ENCODE measurements around the gene PDE2A.

PDE2A gene

DNA sequence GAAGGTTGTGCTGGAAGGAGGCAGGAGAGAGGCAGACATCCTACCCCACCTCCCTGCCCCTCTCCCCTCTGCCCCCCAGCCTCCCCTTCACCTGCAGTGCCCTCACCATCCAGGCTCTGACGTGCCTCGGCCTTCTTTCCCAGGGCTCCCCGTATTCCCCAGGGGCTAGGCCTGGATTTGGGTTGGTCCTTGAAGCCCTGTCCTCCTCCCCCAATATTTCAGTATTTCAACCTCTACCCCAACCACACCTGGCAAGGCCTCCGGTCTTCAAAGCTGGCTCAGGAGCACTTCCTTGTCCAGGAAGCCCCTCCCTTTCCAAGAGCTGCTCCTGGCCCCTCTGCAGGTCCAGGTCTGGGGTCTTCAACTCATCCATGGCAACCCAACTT, 8.6 kb upstream of the PDE2A start:
- DNase-seq (ENCODE audit: low read depth): no peak

DNA sequence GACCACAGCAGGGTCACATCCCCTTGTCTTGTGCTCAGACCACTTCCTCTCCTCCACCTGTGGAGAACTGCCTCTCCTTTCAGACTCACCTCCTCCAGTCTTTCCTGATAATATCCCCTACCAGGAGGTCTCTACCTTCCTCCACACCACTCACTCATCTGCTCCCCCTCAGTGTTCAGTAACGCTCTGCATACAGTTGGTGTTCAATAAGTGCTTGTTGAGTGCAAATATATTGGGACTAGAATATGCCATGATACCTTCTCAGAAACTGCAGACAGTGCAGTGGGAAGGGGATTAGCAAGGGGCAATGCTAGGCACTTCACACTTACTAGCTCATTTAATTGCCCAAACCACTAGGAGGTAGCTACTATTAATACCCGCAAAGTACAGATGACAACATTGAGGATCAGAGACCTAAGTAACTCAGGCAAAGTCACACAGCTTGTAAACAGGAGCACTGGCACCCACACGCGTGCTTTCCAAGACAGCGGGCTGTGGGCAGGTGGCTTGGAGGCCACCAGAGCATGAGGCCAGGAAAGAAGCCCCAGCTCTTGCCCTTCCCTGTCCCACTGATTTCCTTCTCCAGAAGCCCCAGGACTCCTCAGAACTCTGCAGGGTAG, 8.1 kb upstream of the PDE2A start:
- DNase-seq (ENCODE audit: low read depth): no peak

DNA sequence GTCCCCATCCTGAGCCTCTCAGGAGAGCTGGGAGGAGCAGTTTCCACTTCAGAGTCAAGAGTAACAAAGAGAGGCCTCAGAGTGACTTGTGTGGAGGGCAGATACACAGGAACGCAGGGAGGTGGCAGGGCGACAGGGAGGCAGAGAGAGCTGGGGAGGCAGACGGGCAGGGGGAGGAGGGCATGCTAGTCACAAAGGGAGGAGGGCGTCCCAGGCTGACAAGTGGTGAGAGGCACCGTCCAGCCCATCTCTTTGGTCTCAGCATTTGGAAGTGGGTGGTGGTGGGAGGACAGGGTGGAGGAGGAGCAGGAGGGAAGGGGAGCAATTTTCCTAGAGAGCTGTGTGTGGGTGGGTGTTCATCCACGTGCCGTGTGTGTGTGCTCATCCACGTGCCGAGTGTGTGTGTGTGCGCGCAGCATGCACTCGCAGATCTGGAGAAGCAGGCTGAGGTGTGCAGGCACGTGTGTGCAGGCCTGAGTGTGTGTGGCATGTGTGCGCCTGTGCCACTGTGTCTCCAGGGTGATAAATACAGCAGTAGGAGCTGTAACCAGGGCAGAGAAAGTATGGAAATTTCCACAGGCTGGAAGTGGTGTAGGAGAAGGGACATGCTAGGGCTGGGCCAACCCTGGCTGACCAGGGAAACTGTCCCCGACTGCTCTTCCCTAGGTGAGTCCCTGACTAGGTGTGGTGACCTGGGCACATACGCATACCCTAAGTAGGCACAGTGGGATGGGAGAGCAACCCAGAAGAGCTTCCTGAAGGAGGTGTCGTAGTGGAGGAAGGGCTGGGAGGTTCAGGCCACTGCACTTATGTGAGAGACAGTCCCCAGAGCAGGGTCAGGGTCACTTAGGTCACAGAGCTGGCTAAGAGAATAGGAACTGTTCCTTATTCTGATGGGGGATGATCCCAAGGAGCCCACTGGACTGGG, 7.3 kb upstream of the PDE2A start:
- no peak for DNase-seq (ENCODE audit: low read depth)

DNA sequence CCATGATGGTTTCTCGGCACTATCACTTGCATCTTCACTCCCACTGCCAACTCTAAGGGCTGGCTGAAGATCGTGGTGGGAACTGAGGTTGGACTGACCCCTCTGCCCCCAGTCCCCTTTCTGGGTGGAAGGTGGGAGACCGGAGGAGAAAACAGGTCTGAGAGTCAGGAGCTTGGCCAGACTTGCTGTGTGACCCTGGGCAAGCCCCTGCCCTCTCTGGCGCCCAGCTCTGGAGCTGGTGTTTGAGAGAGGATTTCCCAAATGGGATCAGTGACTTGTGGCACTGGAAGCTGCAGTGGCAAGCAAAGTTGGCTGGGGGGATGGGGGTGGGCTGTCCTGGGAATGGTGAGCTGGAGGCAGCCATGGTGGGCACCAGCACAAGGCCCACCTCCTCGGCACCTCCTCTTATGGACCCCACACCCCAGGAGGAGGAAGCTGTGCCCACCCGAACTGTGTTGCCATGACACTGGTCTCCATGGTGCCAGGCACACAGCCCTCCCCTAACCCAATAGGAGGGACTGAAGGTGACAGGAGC, 6.5 kb upstream of the PDE2A start:
- DNase-seq (ENCODE audit: low read depth): no peak

DNA sequence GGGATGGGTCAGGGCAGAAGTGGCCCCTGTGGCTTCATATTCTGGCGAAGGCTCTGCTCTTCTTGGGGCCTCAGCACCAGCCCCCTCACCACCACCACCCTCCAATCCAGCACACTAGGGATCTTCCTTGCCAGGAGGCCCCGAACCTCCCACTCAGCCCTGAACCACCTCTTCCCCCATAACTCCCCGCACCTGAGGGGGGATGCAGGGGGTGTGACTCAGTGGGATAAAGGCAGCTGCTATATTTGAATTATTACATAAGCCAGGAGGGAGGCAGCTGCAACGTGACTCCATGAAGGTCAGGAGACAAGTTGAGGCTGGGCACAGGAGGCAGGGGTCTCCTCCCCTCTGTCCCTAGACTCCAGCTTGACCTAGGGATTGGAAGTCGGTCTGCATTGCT, 5.6 kb upstream of the PDE2A start:
- no peak for DNase-seq (ENCODE audit: low read depth)

DNA sequence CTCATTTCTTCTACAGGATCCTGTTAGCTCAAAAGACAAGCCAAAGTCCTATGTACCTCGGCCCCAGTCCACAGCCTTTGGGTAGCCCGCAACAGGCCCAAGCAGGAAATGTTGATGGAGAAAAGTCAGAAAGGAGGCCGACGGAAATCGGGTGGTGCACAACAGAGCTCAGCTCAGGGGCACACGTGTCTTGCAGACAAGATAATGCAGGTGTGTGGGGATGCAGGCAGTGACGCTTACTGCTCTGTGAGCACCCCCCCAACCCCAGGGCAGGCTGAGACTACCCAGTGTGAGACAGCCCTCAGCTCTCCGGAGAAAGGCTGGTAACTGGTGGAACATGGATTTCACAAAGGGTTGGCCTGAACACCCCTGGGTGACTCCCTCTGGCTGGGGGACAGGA, 4.3 kb upstream of the PDE2A start:
- no peak for DNase-seq (ENCODE audit: low read depth)

DNA sequence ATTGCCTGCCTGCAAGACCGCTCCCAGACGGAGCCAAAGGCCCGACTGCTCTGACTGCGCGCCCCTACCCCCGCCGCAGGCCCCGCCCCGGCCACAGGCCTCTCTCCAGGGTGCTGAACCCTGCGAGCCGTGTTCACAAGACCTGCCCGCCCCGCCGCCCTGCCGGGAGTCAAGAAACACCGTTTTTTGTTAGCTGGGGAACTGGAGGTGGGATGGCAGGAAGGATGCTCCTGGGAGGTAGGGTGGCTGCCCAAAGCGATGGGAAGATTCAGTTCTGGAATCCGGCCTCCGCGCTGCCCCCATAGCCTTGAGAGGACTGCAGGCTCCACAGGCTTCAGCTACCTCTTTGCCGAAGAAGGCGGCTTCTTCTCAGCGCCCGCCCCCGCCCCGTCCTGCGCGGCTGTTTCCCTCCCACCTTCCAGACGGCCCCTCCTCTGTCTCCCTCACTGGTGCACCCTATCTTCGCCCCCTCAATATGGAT, 2.7 kb upstream of the PDE2A start:
- DNase-seq (ENCODE audit: low read depth): no peak

DNA sequence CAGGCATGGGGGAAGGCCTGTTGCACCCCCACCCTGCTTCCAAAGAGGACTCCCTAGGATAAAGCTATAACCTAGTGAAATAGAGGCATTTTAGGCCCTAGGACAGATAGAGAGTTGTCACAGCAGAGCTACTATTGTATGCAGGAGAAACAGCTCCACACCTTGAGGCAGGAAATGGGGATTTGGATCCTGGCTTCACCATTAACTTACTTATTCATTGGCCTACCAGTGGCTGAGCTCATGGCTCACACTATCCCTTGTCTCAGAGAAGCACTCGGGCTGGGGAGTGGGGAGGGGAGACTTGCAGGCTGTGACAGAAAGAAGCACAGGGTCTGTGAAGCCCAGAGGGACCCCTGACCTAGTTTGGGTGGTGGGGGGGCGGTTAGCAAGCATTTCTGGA, 999 bp upstream of the PDE2A start:
- DNase-seq (ENCODE audit: low read depth): no peak

DNA sequence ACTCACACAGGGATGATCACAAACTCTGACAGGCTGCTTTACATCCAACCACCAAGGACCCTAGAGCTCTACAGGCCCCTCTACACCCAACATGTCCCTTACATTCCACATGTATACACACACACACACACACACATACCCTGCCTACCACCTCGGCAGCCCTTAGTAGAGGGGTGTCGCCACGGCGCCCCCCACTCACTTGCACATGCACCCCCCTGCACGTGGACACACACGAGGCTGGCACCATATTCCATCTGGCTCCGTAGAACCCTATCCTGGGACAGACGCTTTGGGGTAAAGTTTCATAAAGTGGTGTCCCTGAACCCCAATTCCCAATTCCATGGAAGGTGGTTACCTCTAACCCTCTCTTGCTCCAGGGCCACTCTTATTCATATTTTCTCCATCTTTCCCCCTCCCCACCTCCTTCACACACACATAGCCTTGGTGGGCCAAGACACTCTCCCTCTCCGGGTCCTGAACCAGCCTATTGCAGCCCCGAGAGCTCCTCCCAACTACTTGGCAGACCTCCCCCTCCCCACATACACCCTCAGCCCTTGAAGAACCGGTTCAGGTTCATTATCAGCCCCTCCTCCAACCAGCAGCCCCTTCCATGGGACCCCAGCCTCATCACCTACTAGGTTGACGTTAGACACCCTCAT, 809 bp downstream of the PDE2A start:
- DNase-seq (ENCODE audit: low read depth): no peak

DNA sequence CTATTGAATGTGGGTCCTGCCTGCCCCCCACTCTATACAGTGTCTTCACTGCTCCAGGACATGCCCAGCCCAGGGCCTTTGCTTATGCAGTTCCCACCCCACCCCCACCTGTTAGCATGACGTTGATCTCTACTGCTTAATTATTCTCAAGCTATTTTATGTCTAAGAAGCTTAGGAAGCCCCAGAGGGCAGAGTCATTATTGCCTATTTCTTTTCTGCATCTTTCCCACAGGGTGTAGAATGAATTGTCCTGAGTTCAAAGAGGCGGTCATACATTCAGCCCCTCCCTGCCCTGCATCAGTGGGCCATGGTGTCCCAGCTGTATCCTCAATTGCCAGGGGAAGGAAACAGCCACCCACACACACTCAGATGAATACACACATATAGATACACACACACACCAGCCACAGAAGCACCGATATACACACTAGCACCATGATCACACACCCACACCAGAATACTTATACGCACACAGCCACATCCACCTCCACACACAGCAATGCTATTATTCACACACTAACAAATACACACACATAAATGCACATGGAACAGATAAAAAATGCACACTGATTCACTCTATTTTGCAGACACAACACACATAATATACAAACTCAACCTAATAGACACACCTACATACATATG, 1.5 kb downstream of the PDE2A start:
- no peak for DNase-seq (ENCODE audit: low read depth)

DNA sequence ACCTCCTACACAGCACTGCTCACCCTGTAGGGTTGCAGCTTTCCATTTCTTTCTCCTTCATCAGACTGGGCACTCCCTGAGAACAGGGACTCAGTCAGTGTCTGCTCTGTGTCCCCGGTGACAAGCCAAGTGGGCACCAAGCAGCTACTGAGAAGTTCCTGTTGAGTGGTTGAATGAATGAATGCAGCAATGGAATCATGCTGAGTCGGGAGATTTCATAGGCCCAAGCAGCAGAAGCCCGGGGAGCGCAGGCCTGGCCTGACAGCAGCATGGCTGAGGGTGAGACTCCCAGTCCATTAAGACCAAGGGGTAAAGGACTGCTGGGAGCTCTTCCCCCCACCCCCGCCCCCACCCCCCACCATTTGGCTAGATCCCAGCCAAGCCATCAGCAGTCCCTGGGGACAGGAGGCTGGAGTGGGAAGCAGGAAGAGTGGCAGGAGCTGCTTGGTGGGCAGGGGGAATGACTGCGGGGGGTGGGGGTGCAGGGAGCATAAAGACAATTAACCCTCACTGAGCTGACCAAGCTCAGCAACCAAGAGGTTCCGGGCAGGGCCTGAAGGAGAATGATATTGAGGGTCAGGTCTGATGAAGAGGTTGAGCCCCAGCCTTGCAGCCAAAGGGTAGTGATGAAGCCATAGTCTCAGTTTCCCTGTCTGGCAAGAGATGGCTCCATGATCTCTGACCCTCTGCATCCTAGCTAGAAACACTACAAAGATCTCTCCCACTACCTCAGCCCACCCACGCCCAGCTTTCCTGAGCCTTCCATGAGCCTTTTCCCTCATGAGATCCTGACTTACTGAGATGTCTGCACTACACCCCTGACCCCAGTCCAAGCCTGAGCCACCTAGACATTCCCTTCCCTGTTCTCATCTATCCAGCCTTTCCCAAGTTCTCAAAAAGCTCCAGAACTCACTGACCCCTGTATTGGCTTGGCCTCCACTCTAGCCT, 2.8 kb downstream of the PDE2A start:
- no peak for DNase-seq (ENCODE audit: low read depth)

DNA sequence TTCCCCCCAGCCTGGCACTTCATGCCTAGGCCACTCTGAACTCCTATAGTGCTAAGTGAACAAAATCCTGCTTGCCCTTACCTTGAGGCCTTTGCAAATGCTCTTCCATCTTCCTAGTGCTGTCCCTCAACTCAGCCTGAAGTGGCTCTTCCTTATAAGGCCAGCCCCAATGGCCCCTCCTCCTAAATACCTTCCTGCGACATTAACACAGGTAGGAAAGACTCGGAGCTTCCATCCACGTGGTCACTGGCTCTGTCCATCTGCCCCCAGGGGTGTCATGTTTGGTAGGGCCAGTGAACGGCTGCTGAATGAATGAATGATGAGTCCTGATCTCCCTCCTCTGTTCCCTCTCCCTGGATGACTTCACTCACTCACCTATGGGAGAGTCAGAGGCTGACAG, 4.2 kb downstream of the PDE2A start:
- no peak for DNase-seq (ENCODE audit: low read depth)

DNA sequence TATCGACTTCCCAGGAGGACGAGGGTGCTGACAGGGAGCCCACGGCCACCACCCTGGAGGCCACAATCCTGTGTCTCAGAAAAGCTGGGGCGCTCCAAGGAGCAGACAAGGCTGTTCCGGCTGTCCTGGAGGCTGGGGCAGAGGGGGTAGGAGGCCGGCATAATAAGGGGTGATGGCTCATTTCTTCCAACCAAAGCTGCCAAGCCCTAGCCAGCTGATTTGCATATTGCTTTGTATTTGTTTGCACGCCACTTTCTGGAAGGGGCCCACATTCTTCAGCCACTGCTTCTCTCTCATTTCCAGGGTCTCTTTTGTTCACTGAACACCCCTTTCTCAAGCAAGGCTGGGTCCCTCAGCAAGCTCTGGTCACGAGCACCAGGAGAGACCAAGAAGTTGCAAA, 4.7 kb downstream of the PDE2A start:
- no peak for DNase-seq (ENCODE audit: low read depth)

DNA sequence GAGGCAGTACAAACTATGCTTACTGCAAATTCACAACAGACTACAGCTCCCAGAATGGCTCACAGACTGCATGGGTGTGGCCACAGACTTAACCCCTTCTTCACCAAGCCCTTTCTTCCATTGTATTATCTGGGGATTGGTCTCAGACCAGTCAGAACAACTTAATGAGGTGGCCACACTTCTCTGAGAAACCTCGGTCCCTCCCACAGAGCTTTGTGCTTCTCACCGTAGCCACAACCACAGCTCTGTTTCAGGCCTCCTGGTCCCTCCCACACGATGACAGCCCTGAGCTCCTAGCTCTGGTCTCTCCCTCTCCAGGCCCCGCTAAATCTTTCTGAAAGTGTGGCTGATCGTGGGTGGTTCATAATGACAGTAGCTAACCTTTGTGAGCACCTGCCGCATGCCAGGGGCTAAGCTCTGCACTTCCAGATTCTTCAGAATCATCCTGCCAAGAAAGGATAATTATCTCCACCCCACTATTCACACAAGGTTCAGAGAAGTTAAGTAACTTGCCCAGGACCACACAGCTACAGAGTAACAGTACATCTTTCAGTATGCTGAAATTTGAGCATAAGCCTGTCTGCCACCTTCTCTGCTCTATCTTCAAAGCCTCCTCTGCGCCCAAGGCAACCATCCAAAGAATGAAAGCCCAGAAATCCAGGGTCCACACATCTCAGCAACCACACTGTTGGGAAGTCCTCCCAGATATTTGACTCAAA, 5.4 kb downstream of the PDE2A start:
- no peak for DNase-seq (ENCODE audit: low read depth)

DNA sequence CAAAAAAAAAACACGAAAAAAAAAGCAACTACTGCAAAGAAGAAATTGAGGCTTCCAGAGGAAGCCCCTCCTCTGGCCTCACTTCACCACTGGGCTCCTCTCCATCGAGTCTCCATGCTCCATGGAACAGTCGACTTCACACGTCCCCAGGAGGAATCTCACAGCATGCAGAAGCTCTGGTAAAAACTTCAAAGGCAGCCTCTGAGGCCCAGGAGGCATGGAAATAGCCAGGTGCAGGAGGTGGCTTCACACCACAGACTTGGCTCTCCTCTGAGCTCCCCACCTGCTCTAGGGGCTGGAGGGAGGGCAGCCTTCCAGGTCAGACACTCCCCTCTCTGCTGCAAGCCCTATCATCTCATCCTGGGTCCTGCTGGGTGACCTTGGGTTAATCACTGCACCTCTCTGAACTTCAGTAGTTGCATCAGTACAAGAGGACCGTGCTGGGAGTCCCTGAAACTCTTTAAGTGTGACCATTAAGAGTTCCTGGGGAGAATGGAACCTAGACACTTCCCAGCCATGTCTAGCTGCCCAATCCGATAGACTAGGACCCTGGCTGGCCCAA, 8.2 kb downstream of the PDE2A start:
- DNase-seq (ENCODE audit: low read depth): no peak

DNA sequence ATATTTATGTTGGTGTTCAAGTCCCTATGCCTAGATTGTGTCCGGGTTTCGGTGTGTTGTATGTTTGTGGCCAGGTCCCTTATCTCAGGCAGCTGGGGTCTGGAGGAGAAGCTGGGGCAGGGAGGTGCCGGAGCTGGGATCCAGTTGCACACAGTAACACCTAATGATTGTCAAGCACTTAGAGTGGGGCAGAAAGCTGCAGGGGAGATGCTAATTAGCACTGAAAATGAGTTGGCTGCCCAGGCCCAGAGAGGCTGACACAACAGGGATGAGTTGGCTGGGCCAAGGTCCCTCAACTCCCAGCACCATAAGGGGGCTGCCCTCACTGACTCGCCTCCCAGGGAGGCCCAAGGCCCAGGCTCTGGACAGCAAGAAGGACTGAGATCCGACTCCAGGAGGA, 12.2 kb downstream of the PDE2A start:
- no peak for DNase-seq (ENCODE audit: low read depth)

DNA sequence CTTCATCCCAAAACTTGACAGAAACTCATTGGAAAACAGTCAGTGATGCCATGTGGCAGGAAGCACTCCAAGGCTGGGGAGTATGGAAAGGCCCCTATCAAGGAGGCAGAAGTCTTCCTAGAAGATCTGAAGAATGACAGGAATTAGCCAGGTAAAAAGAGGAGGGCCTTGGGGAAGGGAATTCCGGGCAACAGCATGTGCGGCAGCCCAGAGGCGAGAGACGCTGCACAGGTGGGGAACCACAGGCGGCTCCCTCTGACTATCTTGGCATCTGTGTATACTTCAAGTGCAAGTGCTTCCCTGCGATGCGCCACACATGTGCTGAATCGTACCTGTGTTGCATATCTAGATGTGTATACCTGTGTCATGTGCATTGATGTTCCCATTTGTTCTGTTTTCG, 12.7 kb downstream of the PDE2A start:
- DNase-seq (ENCODE audit: low read depth): no peak

DNA sequence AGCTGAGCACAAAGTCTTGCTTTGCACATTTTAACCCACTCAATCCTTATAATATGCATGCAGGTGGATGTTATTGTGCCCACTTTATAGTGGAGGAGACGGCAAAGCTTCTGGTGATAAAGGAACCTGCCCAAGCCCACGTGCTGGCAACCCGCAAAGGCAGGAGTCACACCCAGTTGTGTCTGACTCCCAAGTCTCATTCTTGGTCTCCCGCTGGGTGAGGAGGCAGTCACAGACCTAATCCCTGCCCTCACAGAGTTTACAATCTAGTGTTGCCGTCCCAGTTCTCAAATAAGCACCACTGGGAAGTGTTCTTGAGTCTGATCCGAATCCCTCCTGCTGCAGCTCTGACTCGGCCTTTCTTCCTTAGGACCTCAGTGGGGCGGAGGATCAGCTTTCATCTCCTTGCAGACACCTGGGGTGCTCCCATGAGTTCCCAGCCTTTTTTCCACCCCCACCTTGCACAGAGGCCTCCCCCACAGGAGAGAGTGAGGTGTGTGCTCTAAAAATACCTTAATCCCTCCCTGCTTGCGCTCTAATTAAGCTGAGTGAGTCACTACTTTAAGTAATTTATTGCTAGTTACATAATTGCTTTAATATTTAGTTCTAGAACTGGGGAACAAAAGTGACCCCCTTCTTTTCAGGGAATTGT, 15.1 kb downstream of the PDE2A start:
- no peak for DNase-seq (ENCODE audit: low read depth)

DNA sequence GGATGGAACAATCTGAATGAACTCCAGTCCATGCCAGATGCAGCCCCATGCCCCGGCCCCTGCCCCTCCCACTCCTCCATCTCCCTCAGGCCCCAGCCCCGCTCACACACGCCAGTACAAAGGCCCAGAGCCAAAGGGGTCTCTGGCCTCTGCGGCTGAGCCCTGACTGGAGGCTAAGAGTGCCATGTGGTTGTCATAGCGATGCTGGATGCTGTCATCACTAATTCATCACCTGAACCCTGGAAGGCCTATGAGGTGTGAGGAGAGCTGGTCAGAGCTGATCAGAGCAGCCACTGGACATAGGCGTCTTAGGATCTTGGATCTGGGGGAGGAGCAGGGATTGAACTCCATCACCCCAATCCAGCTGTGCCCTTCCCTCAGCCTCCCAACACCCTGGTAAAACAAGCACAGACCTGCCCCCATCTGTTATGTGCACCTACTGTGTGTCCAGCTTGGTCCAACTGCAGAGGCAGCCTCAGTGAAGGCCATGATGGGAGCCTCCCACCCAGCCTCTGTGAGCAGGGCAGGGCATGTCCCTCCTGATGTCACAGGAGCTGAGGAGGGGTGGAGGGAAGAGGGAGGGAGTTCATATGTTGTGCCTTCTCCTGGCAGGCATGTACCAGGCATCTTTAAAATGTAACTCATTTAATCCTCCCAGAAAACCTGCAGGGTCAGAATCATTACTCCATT, 16.7 kb downstream of the PDE2A start:
- no peak for DNase-seq (ENCODE audit: low read depth)

Data from stimulated activated CD8-positive, alpha-beta memory T cell treated with anti-CD3 and anti-CD28 coated beads, Interleukin-15, amount 100 ng/mL, for 24 hours (primary cell).